Muscle layer of duodenum (tissue), 2 donors: Measurements from ENCODE around the gene C2orf76.

Experiments used
- H3K27ac ChIP-seq: one replicate; pipeline ENCODE4 v1.7.0; 2013; ENCODE audit warnings: mild to moderate bottlenecking, low read length
- H3K27me3 ChIP-seq: one replicate; pipeline ENCODE4 v1.7.0; 2013; ENCODE audit warnings: low read depth, mild to moderate bottlenecking, control low read depth, low read length
- H3K36me3 ChIP-seq, 2 donors: one replicate each; pipeline ENCODE4 v1.7.0; 2013; ENCODE audit warnings: low read length in 2 of 2, control low read depth in 1 of 2, mild to moderate bottlenecking in 1 of 2; ENCODE audit not compliant: insufficient read depth in 2 of 2, control insufficient read depth in 1 of 2
- H3K4me1 ChIP-seq, 2 donors: one replicate each; pipeline ENCODE4 v1.7.0; 2013; ENCODE audit warnings: low read length in 2 of 2, mild to moderate bottlenecking in 2 of 2, control low read depth in 1 of 2, moderate library complexity in 1 of 2; ENCODE audit not compliant: insufficient read depth in 2 of 2, control insufficient read depth in 1 of 2
- H3K4me3 ChIP-seq, 2 donors: one replicate each; pipeline ENCODE4 v1.7.0; 2013; ENCODE audit warnings: low read length in 2 of 2, low read depth in 1 of 2, mild to moderate bottlenecking in 1 of 2
- H3K9me3 ChIP-seq, 2 donors: one replicate each; pipeline ENCODE4 v1.7.0; 2013; ENCODE audit warnings: low read length in 2 of 2, control low read depth in 1 of 2, mild to moderate bottlenecking in 1 of 2; ENCODE audit not compliant: control insufficient read depth in 1 of 2
- donor health status: healthy.

C2orf76 gene

GRCh38 chr2:119397196-119397595, 30.6 kb upstream of the C2orf76 start:
- Histone ChIP-seq H3K4me1 (no peaks in the 10 kb centered on the region), H3K4me3 (no peak overlapping the region), H3K36me3 (no peaks in the 10 kb centered on the region), H3K9me3 (no peaks in the 10 kb centered on the region), H3K27me3 (no peaks in the 10 kb centered on the region), H3K27ac (no peak overlapping the region)

GRCh38 chr2:119393971-119394748, 27.5 kb upstream of the C2orf76 start:
- no peaks in the 10 kb centered on the region for H3K9me3 ChIP-seq
- no peaks in the 10 kb centered on the region for H3K27me3 ChIP-seq
- no peaks in the 10 kb centered on the region for H3K4me1 ChIP-seq
- no peaks in the 10 kb centered on the region for H3K36me3 ChIP-seq
- H3K27ac ChIP-seq = no peak overlapping the region
- no peak overlapping the region for H3K4me3 ChIP-seq

- H3K9me3 ChIP-seq = no peaks in the 10 kb centered on the region
- no peak overlapping the region for H3K4me3 ChIP-seq
- no peak overlapping the region for H3K27ac ChIP-seq
- no peaks in the 10 kb centered on the region for H3K36me3 ChIP-seq
- H3K27me3 ChIP-seq = no peaks in the 10 kb centered on the region
- H3K4me1 ChIP-seq = no peaks in the 10 kb centered on the region
These were observed 23.1 kb upstream of the C2orf76 start for GRCh38 chr2:119389615-119390306.

GRCh38 chr2:119387381-119388129, 20.9 kb upstream of the C2orf76 start:
- H3K9me3 ChIP-seq = no peaks in the 10 kb centered on the region
- H3K4me3 ChIP-seq = no peak overlapping the region
- peaks cover 0 to 7% of the 10 kb centered on the region in 2 donors for H3K4me1 ChIP-seq
- H3K27ac ChIP-seq = no peak overlapping the region
- H3K36me3 ChIP-seq = no peaks in the 10 kb centered on the region
- H3K27me3 ChIP-seq = no peaks in the 10 kb centered on the region

GRCh38 chr2:119385466-119385865, 18.8 kb upstream of the C2orf76 start:
- H3K9me3 ChIP-seq = no peaks in the 10 kb centered on the region
- H3K36me3 ChIP-seq = no peaks in the 10 kb centered on the region
- H3K4me3 ChIP-seq = no peak overlapping the region
- no peak overlapping the region for H3K27ac ChIP-seq
- no peaks in the 10 kb centered on the region for H3K27me3 ChIP-seq
- H3K4me1 ChIP-seq = peaks cover 0 to 7% of the 10 kb centered on the region in 2 donors

- H3K36me3 ChIP-seq = no peaks in the 10 kb centered on the region
- no peaks in the 10 kb centered on the region for H3K9me3 ChIP-seq
- H3K4me1 ChIP-seq = peaks cover 0 to 7% of the 10 kb centered on the region in 2 donors
- no peak overlapping the region for H3K4me3 ChIP-seq
- no peak overlapping the region for H3K27ac ChIP-seq
- no peaks in the 10 kb centered on the region for H3K27me3 ChIP-seq
These were observed 18.3 kb upstream of the C2orf76 start for GRCh38 chr2:119384971-119385370.

GRCh38 chr2:119383410-119384140, 16.9 kb upstream of the C2orf76 start:
- no peaks in the 10 kb centered on the region for H3K9me3 ChIP-seq
- no peak overlapping the region for H3K27ac ChIP-seq
- peaks cover 0 to 7% of the 10 kb centered on the region in 2 donors for H3K4me1 ChIP-seq
- no peaks in the 10 kb centered on the region for H3K36me3 ChIP-seq
- H3K27me3 ChIP-seq = no peaks in the 10 kb centered on the region
- no peak overlapping the region for H3K4me3 ChIP-seq

GRCh38 chr2:119378566-119378965, 11.9 kb upstream of the C2orf76 start:
- H3K36me3 ChIP-seq = peaks cover 0 to 3% of the 10 kb centered on the region in 2 donors
- H3K27ac ChIP-seq = no peak overlapping the region
- H3K4me1 ChIP-seq = peaks cover 0 to 5% of the 10 kb centered on the region in 2 donors
- no peaks in the 10 kb centered on the region for H3K27me3 ChIP-seq
- H3K9me3 ChIP-seq = no peaks in the 10 kb centered on the region
- H3K4me3 ChIP-seq = no peak overlapping the region

- H3K4me1 ChIP-seq = no peaks in the 10 kb centered on the region
- no peaks in the 10 kb centered on the region for H3K9me3 ChIP-seq
- no peaks in the 10 kb centered on the region for H3K27me3 ChIP-seq
- no peak overlapping the region for H3K27ac ChIP-seq
- peaks cover 6 to 9% of the 10 kb centered on the region in 2 donors for H3K36me3 ChIP-seq
- no peak overlapping the region for H3K4me3 ChIP-seq
These were observed 11.3 kb upstream of the C2orf76 start for GRCh38 chr2:119377993-119378345.

- Histone ChIP-seq H3K27me3 (no peaks in the 10 kb centered on the region), H3K9me3 (no peaks in the 10 kb centered on the region), H3K4me1 (no peaks in the 10 kb centered on the region), H3K36me3 (peaks cover 11 to 14% of the 10 kb centered on the region in 2 donors), H3K4me3 (no peak overlapping the region), H3K27ac (no peak overlapping the region)
These were observed 10.8 kb upstream of the C2orf76 start for GRCh38 chr2:119377294-119377992.
